HL-60 (cell line): ENCODE results near the gene TENM4.

ENCODE experiments used
- CTCF ChIP-seq: IDR thresholded peaks from one replicate; pipeline ENCODE4 v1.5.1; 2011; ENCODE audit warnings: low read length, control low read depth, inconsistent platforms; ENCODE audit not compliant: insufficient read depth
- GABPA ChIP-seq: IDR thresholded peaks from 2 replicates; pipeline ENCODE4 v1.6.1; 2012; ENCODE audit warnings: low read depth
- POLR2AphosphoS5 ChIP-seq: IDR thresholded peaks from 2 replicates; pipeline ENCODE4 v1.6.1; 2012; ENCODE audit warnings: low read depth
- REST ChIP-seq: IDR thresholded peaks from 2 replicates; pipeline ENCODE4 v1.6.1; 2012; ENCODE audit warnings: low read depth; ENCODE audit not compliant: insufficient replicate concordance
- SPI1 ChIP-seq: IDR thresholded peaks from 2 replicates; pipeline ENCODE4 v1.6.1; 2012; ENCODE audit warnings: low read depth, mild to moderate bottlenecking, borderline replicate concordance

GRCh38 chr11:78622666-78623065 lies 818.2 kb downstream of the TENM4 start:
- no peak for TF ChIP-seq CTCF
- TF ChIP-seq GABPA, result no peak
- no peak for TF ChIP-seq POLR2AphosphoS5
- TF ChIP-seq REST, result no peak
- TF ChIP-seq SPI1, result no peak
